Kidney (tissue), 14 donors: ENCODE results near the gene POMT2. TPM values are rescaled to one million over a fixed set of nuclear protein-coding genes. Genes with fewer than 3 reads are reported as not detected.

Source experiments
- DNase-seq, 5 donors: peaks; one replicate each; pipeline ENCODE4 v3.0.0-alpha.2; 2013 to 2020
- FAIRE-seq: peaks from 2 replicates; lab custom pipeline; 2012; peaks lifted over from hg19 to GRCh38; lab: Jason Lieb, UNC
- H3K27ac ChIP-seq, 2 donors: one replicate each; pipeline ENCODE4 v1.7.0; 2013; ENCODE audit warnings: low read depth in 2 of 2, low read length in 2 of 2, inconsistent platforms in 1 of 2
- H3K27me3 ChIP-seq: one replicate; pipeline ENCODE4 v1.7.1; 2013; ENCODE audit warnings: low read length, inconsistent platforms; ENCODE audit not compliant: control insufficient read depth, insufficient read depth
- H3K36me3 ChIP-seq, 3 donors: one replicate each; pipeline versions ENCODE4 v1.7.0 to v1.7.1; 2013; ENCODE audit warnings: low read length in 3 of 3, control low read depth in 1 of 3, inconsistent platforms in 1 of 3; ENCODE audit not compliant: insufficient read depth in 3 of 3, control insufficient read depth in 2 of 3
- H3K4me1 ChIP-seq, 3 donors: one replicate each; pipeline versions ENCODE4 v1.7.0 to v1.7.1; 2013; ENCODE audit warnings: low read length in 3 of 3, inconsistent platforms in 1 of 3, low read depth in 1 of 3; ENCODE audit not compliant: control insufficient read depth in 2 of 3, insufficient read depth in 2 of 3
- H3K4me3 ChIP-seq, 3 donors: one replicate each; pipeline versions ENCODE4 v1.7.0 to v1.8.1; 2013; ENCODE audit warnings: low read length in 3 of 3, control low read depth in 1 of 3, inconsistent platforms in 1 of 3
- H3K9ac ChIP-seq, 3 donors: one replicate each; pipeline versions ENCODE4 v1.7.0 to v1.7.1; 2013; ENCODE audit warnings: low read length in 3 of 3, control low read depth in 1 of 3, inconsistent platforms in 1 of 3
- H3K9me3 ChIP-seq, 3 donors: one replicate each; pipeline versions ENCODE4 v1.7.0 to v1.7.1; 2013; ENCODE audit warnings: low read length in 3 of 3, control low read depth in 1 of 3, inconsistent platforms in 1 of 3; ENCODE audit not compliant: control insufficient read depth in 2 of 3, insufficient read depth in 1 of 3
- CTCF ChIP-seq: IDR thresholded peaks from 3 replicates; pipeline ENCODE4 v1.5.1; 2012; ENCODE audit warnings: mild to moderate bottlenecking, moderate library complexity, borderline replicate concordance; ENCODE audit not compliant: insufficient read depth; ENCODE audit errors: extremely low read depth
- intact Hi-C: fragments of 100-400 bp; cut with DNase I; formaldehyde crosslinking; loops from one replicate; pipeline ENCODE4 v1.11.1; 2022
- polyA plus RNA-seq: library from polyadenylated mRNA; stranded (reverse); fragments of 350-450 nt; fragmentation: Illumina TruSeq; extraction: RNeasy Lipid Tissue Mini Kit (QIAGEN cat#74804); gene quantifications from one replicate; pipeline ENCODE4 v1.2.3, GENCODE V29; 2014; ENCODE audit warnings: low read depth, low replicate concordance; ENCODE audit not compliant: insufficient read depth
- total RNA-seq: library from RNA; stranded (reverse); fragmentation: NEBNext Ultra II Directional; extraction: Animal tissue kit (Norgen Biotek cat#: 25700); gene quantifications from one replicate; pipeline ENCODE4 v1.2.1, GENCODE V29; 2021
- donor health status: control.
- donor health status: control.
- donor health status: control.
- donor health status: control.
- donor health status: control.
- donor health status: DM: yes; HTN: yes; CAD: no.
- donor health status: Normal renal cell carcinoma (clear cell type).

Gene POMT2
- total and polyA plus RNA-seq, 2 donors from 2014 or later = 18.2 to 34.7 TPM

DNA sequence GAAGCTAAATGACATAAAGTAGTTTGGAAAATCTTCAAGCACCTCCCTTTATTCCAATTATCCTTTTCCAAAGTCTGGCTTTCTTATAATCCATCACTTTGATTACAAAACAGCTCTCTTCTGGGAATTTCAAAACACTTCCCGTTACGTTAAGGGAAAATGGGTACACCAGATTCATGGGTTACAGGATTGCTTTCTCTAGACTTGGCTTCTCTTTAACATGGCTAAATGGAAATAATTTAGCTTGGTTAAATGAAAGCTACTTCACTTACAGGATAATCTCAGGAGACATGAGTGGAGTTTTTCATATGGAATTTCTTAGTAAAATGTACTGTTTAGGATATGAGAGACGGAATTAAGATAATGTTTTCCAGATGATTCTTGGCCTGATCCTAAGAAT is 14.9 kb upstream of the POMT2 start:
- no peak overlapping the region for H3K9ac ChIP-seq
- no peaks in the 10 kb centered on the region for H3K4me1 ChIP-seq
- FAIRE-seq (no peak), DNase-seq (no peak)
- H3K9me3 ChIP-seq = no peaks in the 10 kb centered on the region
- H3K4me3 ChIP-seq = no peak overlapping the region
- peaks cover 0 to 3% (median 0%) of the 10 kb centered on the region in 3 donors for H3K36me3 ChIP-seq
- intact Hi-C loops = no loop called here
- H3K27me3 ChIP-seq = no peaks in the 10 kb centered on the region
- H3K27ac ChIP-seq = no peak overlapping the region
- TF ChIP-seq CTCF = no peak

- H3K9ac ChIP-seq = no peak overlapping the region
- H3K36me3 ChIP-seq = no peaks in the 10 kb centered on the region
- DNase-seq (no peak), FAIRE-seq (no peak)
- no peaks in the 10 kb centered on the region for H3K9me3 ChIP-seq
- H3K27me3 ChIP-seq = no peaks in the 10 kb centered on the region
- no peak overlapping the region for H3K27ac ChIP-seq
- no peak for TF ChIP-seq CTCF
- no peak overlapping the region for H3K4me3 ChIP-seq
- intact Hi-C loops = no loop called here
- no peaks in the 10 kb centered on the region for H3K4me1 ChIP-seq
These were observed 9.2 kb upstream of the POMT2 start for GRCh38 chr14:77329872-77330271.

DNA sequence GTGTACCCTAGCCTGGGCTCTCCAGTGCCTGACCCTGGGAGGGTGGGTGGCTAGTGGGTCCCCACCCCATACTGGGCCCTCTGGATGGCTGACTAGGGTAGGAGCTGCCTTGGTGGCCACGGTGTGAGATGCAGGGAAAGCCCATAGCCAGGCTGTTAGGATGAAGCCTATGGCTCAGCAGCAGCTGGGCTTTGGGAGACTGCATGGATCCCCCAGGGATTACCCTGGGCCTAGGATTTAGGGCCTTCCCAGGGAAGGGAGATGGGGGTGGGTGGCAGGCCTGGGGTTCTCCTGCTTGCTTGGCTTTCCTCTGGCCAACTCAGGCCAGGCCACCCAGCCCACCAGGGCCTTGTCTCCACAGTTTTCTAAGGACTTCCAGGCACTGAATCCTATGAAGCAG is 6.4 kb upstream of the POMT2 start:
- FAIRE-seq (no peak), DNase-seq (no peak)
- intact Hi-C loops = no loop called here
- TF ChIP-seq CTCF = no peak
- Histone ChIP-seq H3K9me3 (no peaks in the 10 kb centered on the region), H3K4me1 (peaks cover 3 to 4% (median 3%) of the 10 kb centered on the region in 3 donors), H3K27me3 (no peaks in the 10 kb centered on the region), H3K36me3 (no peaks in the 10 kb centered on the region), H3K27ac (no peak overlapping the region), H3K9ac (no peak overlapping the region), H3K4me3 (no peak overlapping the region)

GRCh38 chr14:77325746-77326094 is 5.0 kb upstream of the POMT2 start:
- H3K9me3 ChIP-seq = no peaks in the 10 kb centered on the region
- H3K27ac ChIP-seq = no peak overlapping the region
- no peak overlapping the region for H3K9ac ChIP-seq
- H3K4me1 ChIP-seq = peaks cover 3 to 5% (median 5%) of the 10 kb centered on the region in 3 donors
- FAIRE-seq (no peak), DNase-seq (no peak)
- no peaks in the 10 kb centered on the region for H3K36me3 ChIP-seq
- intact Hi-C loops = no loop called here
- H3K4me3 ChIP-seq = no peak overlapping the region
- H3K27me3 ChIP-seq = no peaks in the 10 kb centered on the region
- no peak for TF ChIP-seq CTCF
